ENCODE measurements around the gene GCN1. TPM values are rescaled to one million over a fixed set of nuclear protein-coding genes. Genes with fewer than 3 reads are reported as not detected.

GCN1 gene
- total RNA-seq, 2 experiments from 2014 or later = 153 to 160 TPM

- ChIA-PET POLR2A (interaction anchor here (1.0 to 9.6 kb wide), 6 partner anchors 18 to 60 kb away, joined by 3 to 192 read pairs (median 14); partner anchors contain the start of genes PXN, RNU4-1, RNU4-2 and RPLP0), CTCF (interaction anchor here (1.0 to 10.6 kb wide), 7 partner anchors 10 to 71 kb away, joined by 4 to 268 read pairs (median 17); partner anchors contain the start of genes PXN, RNU4-2, RPLP0 and SIRT4)
These were observed 36.9 kb upstream of the GCN1 start for GRCh38 chr12:120231316-120232011.

DNA sequence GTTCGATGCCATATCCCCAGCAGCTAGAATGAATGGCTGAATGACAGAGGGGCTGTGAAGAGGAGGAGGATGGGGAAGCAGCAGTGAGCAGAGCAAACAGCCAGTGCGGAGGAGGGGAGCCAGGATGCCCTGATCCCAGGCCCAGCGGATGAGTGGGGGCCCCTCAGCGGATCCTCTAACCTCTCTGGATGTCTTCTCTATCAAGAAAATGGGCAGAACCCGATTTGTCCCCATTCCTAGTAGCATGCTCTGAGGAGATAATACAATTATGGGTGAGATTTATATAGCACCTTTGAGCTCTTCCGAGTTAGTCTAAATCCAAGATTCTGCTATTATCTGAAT lies 36.4 kb upstream of the GCN1 start:
- ChIA-PET POLR2A (interaction anchor here (1.0 to 9.6 kb wide), 6 partner anchors 19 to 60 kb away, joined by 3 to 192 read pairs (median 14); partner anchors contain the start of genes PXN, RNU4-1, RNU4-2 and RPLP0), CTCF (interaction anchor here (1.0 to 10.6 kb wide), 8 partner anchors 9 to 71 kb away, joined by 3 to 268 read pairs (median 12); partner anchors contain the start of genes PXN, RNU4-2, RPLP0 and SIRT4)

- ChIA-PET CTCF (interaction anchor here (1.0 to 10.6 kb wide), 7 partner anchors 9 to 60 kb away, joined by 3 to 268 read pairs (median 17); partner anchors contain the start of genes PXN, RNU4-2 and RPLP0), POLR2A (interaction anchor here (0.6 to 9.6 kb wide), 6 partner anchors 19 to 90 kb away, joined by 3 to 192 read pairs (median 13); partner anchors contain the start of genes PXN, RNU4-1, RNU4-2 and RPLP0)
These were observed 35.9 kb upstream of the GCN1 start for GRCh38 chr12:120230326-120230973.

GRCh38 chr12:120229487-120230325 lies 35.2 kb upstream of the GCN1 start:
- CTCF ChIA-PET = interaction anchor here (0.7 to 10.6 kb wide), 11 partner anchors 8 to 61 kb away, joined by 3 to 268 read pairs (median 17); partner anchors contain the start of genes PXN, RNU4-1, RNU4-2 and RPLP0
- POLR2A ChIA-PET = interaction anchor here (0.6 to 9.6 kb wide), 7 partner anchors 19 to 90 kb away, joined by 3 to 192 read pairs (median 8); partner anchors contain the start of genes PXN, RNU4-1, RNU4-2 and RPLP0

DNA sequence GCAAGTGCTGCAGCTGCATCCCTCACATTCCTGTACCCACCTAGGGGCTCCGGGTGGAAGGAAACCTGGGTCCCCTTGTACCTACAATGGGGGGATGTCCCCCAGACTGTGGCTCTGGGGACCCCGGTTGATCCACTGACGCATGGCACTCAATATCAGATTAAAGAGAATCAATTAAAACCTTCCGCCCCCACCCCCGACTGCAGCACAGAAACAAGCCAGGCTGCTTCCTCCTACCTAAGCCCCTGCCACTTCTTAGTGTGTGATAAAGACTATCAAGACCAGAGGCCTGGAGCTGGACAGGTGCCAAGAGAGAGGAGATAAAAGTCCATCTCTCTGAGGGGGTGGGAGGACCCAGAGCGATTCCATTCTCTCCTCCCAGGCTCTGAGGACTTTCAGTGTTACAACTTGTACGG lies 34.6 kb upstream of the GCN1 start:
- CTCF ChIA-PET = interaction anchor here (0.7 to 10.6 kb wide), 18 partner anchors 12 to 96 kb away, joined by 3 to 268 read pairs (median 6); partner anchors contain the start of genes PXN, RNU4-1, RNU4-2 and RPLP0
- POLR2A ChIA-PET = interaction anchor here (0.6 to 9.6 kb wide), 8 partner anchors 20 to 62 kb away, joined by 3 to 192 read pairs (median 6); partner anchors contain the start of genes PXN, RNU4-1, RNU4-2 and RPLP0

- CTCF ChIA-PET = interaction anchor here (0.8 to 10.6 kb wide), 23 partner anchors 9 to 215 kb away, joined by 3 to 268 read pairs (median 7); partner anchors contain the start of genes PXN, RNU4-1, RNU4-2 and RPLP0
- POLR2A ChIA-PET = interaction anchor here (0.6 to 9.6 kb wide), 5 partner anchors 27 to 63 kb away, joined by 3 to 192 read pairs (median 3); partner anchors contain the start of genes PXN, RNU4-1 and RNU4-2
These were observed 34.0 kb upstream of the GCN1 start for GRCh38 chr12:120228291-120229070.

GRCh38 chr12:120228041-120228290 lies 33.5 kb upstream of the GCN1 start:
- POLR2A ChIA-PET = interaction anchor here (1.2 to 9.6 kb wide), 3 partner anchors 29 to 63 kb away, joined by 3 to 192 read pairs (median 49); partner anchors contain the start of genes PXN, RNU4-1 and RNU4-2
- CTCF ChIA-PET = interaction anchor here (0.8 to 10.6 kb wide), 23 partner anchors 9 to 216 kb away, joined by 3 to 268 read pairs (median 7); partner anchors contain the start of genes PXN, RNU4-1, RNU4-2 and RPLP0

- POLR2A ChIA-PET = interaction anchor here (1.2 to 9.6 kb wide), 4 partner anchors 26 to 64 kb away, joined by 3 to 192 read pairs (median 29); partner anchors contain the start of genes PXN, RNU4-1, RNU4-2 and RPLP0
- CTCF ChIA-PET = interaction anchor here (0.8 to 10.6 kb wide), 21 partner anchors 8 to 90 kb away, joined by 3 to 268 read pairs (median 7); partner anchors contain the start of genes PXN, RNU4-1, RNU4-2 and RPLP0
These were observed 32.9 kb upstream of the GCN1 start for GRCh38 chr12:120227233-120228040.

DNA sequence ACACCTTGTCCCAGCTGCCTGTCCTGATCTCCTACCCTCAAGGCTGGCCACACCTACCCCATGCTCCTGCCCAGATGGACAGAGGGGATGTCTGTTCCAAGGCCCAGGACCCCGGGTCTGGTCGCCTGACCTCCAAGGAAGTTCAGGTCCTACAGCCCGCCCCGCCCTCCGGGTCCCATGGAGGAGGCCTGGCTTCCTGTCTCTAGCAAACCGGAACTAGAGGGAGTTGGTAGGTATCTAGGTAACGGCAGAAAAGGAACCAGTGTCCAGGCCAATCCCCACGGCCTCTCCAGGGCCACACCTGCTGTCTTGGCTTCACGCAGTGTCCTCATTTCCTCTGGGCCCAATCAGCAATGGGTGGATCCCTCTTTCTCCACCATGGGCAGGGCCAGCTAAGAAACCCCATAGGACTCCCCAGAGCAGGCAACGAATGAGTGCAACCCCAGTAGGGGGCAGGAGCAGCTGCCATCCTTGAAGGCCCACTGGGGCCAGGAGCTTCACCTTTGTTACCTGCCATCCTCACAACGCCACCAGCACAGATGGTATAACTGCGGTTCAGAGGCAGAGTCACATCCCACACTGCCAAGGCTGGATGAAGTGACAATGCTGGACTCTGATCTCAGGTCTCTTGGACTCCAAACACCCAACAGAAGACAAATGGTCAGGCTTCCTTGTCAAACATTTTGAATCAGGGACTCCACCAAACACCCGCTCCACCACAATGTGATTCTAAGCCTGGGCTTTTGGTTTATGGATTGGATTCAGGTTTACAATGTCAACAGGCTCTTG lies 31.5 kb upstream of the GCN1 start:
- ChIA-PET POLR2A (interaction anchor here (2.0 to 9.6 kb wide), 2 partner anchors 25 to 65 kb away, joined by 9 to 192 read pairs; partner anchors contain the start of genes RNU4-1, RNU4-2 and RPLP0), CTCF (interaction anchor here (1.5 to 10.6 kb wide), 4 partner anchors 15 to 65 kb away, joined by 3 to 268 read pairs (median 24); partner anchors contain the start of genes PXN, RNU4-1, RNU4-2 and RPLP0)

- POLR2A ChIA-PET = interaction anchor here (2.0 to 9.6 kb wide), 2 partner anchors 24 to 66 kb away, joined by 9 to 192 read pairs; partner anchors contain the start of genes RNU4-1, RNU4-2 and RPLP0
These were observed 30.7 kb upstream of the GCN1 start for GRCh38 chr12:120225200-120225558.

DNA sequence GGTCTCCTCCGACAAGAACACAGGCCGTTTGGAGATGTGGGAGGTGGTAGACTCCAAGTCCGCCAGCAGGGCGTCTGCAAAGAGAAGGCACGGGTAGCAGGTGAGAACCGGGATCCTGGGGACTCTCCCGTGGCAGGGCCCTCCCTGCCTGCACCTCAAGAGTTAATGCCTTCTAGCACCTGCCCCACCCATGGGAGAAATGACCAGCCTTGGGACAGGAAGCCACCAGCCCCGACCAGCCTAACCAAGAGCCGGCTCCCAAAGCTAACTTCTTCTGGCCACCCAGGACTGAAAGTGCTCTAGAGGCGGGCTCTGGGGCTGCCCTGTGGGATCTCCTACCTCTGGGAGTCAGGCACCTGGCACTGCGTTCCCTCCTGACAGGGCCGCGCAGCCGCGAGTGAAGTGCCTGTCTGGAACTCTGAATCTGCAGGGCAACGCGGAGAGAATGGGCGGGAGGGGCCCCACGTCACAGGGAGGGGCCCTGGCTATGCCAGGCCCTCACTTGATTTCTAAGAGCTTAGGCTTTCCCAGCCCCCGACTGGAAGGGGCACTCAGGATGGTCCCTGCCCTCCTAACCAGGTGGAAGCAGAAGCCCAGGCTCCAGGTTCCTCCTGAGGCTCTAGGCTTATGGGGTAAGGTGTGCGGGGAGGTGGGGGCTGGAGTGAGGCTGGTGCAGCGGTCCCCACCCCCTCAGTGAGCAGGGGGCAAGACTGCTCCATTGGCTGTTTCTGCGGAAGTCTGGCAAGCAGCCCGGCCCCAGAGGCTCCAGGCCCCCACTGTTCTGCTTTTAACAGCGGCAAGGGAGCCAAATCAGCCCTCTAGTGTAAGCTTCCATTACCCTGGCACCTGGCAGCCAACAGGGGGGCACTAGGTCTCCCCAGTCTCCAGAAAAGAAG lies 30.0 kb upstream of the GCN1 start:
- CTCF ChIA-PET = interaction anchor here (0.6 to 10.6 kb wide), 2 partner anchors 22 to 39 kb away, joined by 3 to 268 read pairs; partner anchors contain the start of gene PXN
- POLR2A ChIA-PET = interaction anchor here (9.6 kb wide), 1 partner anchor 67 kb away, joined by 192 read pairs; the partner anchor contains the start of genes RNU4-1 and RNU4-2

More at GRCh38 chr12:120225200-120225558, 30.7 kb upstream of the GCN1 start:
- CTCF ChIA-PET = interaction anchor here (1.5 to 10.6 kb wide), 2 partner anchors 24 to 39 kb away, joined by 3 to 268 read pairs; partner anchors contain the start of genes PXN and RPLP0

- POLR2A ChIA-PET = no interaction called here
- CTCF ChIA-PET = interaction anchor here (0.6 to 10.6 kb wide), 3 partner anchors 21 to 245 kb away, joined by 3 to 268 read pairs (median 3); partner anchors contain the start of gene PXN
These were observed 29.2 kb upstream of the GCN1 start for GRCh38 chr12:120223458-120224303.

- POLR2A ChIA-PET = interaction anchor here (0.7 to 1.7 kb wide), 2 partner anchors 21 to 69 kb away, joined by 4 to 9 read pairs; partner anchors contain the start of genes RNU4-2 and RPLP0
- CTCF ChIA-PET = interaction anchor here (1.5 kb wide), 1 partner anchor 9 kb away, joined by 6 read pairs; no protein-coding TSS in a partner anchor
These were observed 27.8 kb upstream of the GCN1 start for GRCh38 chr12:120222288-120222832.

All from activated CD8-positive, alpha-beta memory T cell treated with anti-CD3 and anti-CD28 coated beads for 36 hours (primary cell).